DMS153 (cell line): ENCODE data around the gene NRM.
"Not testable (repeated sequence)": the region's sequence is repeated elsewhere in the genome, so short reads cannot be mapped to it uniquely, and the experiment has no call there.

ENCODE experiments used
- DNase-seq: peaks from one replicate; lab custom pipeline; 2025; lab: John Stamatoyannopoulos, UW

The NRM gene

DNA sequence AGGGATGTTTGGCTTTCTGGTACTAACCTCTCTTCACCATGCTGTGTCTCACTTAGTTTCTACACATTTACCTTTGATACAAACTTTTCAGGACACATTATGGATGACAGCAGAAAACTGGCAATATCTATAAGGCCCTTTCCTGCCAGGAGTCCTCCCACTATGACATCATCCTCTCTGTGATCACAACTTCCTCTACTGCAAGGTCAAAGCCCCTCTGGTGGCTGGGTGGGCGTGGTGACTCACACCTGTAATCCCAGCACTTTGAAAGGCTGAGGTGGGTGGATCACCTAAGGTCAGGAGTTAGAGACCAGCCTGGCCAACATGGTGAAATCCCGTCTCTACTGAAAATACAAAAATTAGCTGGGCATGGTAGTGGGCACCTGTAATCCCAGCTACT, 24.5 kb downstream of the NRM start:
- DNase-seq, result not testable (repeated sequence)

DNA sequence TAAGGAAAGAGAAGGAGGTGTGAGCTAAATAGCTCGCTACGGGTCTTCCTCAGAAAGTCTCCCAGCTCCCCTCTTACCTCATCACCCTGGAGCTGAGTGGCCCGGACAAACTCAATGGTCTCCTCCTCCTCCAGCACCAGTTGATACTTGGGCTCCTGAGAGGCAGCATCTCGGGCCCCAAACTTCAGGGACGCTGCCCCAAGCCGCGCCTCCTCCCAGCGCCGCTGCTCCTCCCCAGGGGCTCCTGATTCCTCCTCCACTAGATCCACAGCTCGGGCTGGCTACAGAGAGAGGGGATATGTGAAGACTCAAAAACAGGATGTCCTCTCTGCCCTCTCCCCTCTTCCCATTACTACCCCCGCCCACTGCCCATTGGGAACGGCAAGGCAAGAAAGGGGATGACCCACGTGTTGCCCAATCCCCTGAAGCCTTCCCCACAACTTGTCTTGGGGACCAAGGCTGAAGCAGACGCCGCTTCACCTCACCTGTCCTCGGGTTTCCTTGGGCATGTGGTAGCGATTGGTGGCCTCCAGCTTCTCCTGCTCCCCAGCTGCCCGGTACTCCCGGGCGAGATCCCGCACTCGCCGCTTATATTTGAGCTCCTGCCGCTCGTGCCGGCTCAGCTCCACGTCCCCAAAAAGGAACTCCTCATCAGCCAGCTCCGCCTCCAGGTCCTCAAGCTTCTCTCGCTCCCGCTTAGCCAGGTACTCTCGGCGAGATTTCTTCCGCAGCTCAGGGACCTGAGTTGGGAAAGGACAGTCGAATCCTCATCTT, 25.6 kb downstream of the NRM start:
- no peak for DNase-seq

GRCh38 chr6:30657922-30658321, 32.9 kb downstream of the NRM start:
- DNase-seq, result not testable (repeated sequence)

DNA sequence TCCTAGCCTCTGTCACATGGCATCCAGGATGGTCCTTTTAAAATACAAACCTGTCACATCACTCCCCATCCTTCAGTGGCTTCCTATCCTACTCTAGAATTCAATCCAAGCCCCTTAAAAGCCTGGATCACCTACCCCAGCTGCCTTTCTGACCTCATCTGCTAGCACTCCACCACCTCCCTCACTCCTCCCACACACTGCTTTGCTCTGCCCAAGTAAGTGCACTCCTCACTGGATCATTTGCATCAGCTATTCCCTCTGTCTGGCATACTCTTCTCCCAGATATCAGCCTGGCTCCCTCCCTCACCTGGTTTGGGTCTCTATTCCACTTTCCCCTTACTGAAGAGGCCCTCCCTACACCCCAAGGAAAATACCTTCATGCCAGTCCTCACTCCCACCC, 33.3 kb downstream of the NRM start:
- DNase-seq, result no peak

DNA sequence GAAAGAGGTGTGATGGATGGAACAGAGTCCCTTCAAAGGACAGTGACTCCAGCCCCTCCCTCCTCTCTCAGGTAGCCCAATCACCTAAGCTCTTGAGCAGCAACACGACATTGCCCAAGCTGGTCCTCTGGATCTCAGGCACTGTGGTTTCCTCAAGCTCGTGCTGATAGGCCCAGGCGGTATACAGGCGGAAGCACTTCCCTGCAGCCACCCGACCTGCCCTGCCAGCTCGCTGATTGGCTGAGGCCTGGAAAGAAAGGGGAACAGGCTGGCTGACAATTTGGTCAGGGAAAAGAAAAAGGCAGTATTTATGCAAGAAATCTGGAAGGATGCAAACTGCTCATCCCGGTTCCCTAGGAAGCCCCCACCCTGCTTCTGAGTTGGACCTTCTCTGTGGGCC, 34.3 kb downstream of the NRM start:
- DNase-seq, result no peak

GRCh38 chr6:30655743-30656094, 35.1 kb downstream of the NRM start:
- no peak for DNase-seq

GRCh38 chr6:30654798-30655742, 35.7 kb downstream of the NRM start:
- DNase-seq, result no peak

DNA sequence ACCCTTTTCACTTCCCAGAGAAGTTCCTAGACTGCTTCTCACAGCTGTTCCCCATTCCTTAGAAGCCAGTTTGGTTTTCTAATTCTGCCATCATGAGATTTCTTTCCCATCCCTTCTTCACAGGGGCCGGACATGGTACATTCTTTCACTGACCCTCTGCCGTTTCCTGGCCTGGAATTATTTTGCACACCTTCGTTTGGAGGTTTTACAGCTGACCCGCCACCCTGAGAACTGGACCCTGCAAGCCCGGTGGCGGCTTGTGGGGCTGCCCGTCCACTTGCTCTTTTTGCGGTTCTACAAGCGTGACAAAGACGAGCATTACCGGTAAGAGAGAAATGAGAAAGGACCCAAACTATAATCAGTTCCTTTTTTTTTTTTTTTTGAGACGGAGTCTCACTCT, 39.6 kb downstream of the NRM start:
- no peak for DNase-seq

GRCh38 chr6:30647242-30648116, 43.3 kb downstream of the NRM start:
- peak; percentile 15 for DNase-seq

DNA sequence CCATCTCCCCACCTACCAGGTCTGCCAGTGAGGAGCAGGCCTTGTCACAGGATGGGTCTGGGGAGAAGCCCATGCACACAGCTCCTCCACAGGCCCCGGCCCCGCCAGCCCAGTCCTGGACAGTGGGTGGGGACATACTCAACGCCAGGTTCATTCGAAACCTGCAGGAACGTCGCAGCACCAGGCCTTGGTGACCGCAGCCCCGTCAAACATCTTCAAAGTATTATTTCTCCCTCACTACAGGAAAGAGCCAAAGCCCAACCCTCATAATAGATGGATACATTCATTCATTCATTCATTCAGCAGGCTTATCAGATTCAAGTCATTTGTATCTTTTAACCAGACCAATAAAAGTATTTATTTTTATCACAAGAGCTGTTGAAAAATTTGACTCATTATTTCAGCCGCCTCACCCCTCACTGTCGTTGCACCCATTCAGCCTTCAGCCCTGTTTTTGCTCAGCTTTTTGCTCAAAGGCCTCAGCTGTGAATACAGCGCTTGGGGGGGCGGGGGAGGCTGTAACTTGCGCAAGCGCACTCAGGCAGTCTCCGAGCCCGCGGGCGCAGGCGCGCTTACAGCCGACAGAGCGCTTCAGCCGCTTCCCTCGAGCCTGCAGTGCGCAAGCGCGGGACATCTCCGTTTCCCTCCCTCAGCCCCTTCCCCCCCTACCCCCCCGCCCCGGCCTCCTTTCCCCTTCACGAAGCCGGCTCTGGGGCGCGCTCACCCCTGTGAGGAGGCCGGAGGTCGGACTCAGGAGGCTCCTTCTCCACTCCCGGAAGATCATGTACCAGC, 44.1 kb downstream of the NRM start, which contains the start of gene C6orf136:
TSS of gene C6orf136 (plus strand) at position 684 of the 792 bp plus-strand sequence. CDS start at position 783, 99 bp downstream.
- DNase-seq, result peak; percentile 82

- DNase-seq, result no peak
Measured at GRCh38 chr6:30645989-30646388, 44.8 kb downstream of the NRM start.

DNA sequence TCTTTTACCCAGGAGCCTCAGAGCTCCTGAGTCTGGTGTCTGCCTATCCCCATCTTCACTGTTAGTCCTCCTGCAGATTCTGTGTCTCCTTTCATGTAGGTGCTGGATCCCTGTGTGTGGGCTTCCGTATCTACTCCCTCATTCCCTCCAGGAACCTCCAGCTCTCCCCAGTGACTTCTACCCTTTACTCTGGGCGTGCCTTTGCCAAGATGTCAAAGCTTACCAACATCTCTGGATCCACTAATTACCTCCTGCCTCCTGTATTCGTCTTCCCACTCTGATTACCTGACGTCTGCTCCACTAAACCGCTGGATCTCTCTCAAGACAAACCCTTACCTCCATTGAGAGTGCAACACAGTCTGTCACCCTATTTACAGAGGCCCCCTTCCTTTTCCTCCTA, 46.0 kb downstream of the NRM start:
- no peak for DNase-seq

- no peak for DNase-seq
Measured at GRCh38 chr6:30643656-30644055, 47.1 kb downstream of the NRM start.

DNA sequence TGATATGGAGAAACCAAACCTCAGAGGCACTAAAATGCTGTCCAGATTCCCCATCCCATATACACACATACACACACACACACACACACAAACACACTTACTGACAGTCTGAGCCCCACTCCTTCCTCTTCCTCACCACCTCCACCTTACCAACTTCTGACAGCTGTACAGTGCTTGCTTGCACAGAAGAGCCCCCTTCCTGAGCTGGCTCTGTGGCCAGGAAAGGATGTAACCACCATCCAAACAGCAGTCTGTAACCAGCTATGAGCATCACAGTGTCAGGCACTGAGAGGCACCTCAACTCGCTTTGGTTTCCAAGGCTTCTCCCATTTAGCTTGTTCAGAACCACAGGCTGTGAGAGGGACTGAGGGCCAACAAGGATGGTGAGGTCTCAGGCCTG, 49.7 kb downstream of the NRM start:
- no peak for DNase-seq

GRCh38 chr6:30640481-30640880, 50.3 kb downstream of the NRM start:
- no peak for DNase-seq
